ENCODE measurements around the gene ALDH1L1. TPM values are rescaled to one million over a fixed set of nuclear protein-coding genes. Genes with fewer than 3 reads are reported as not detected.

ALDH1L1 gene
- total and polyA plus RNA-seq, 2 donors (not counting 1 experiment from before 2014, with no cell fraction given) = not detected

- H3K9me3 ChIP-seq (ENCODE audit: control extremely low read depth in 1 of 3, control insufficient read depth in 2 of 3, insufficient read depth in 1 of 3, low read length in 2 of 3) = no peaks in the 10 kb centered on the region
- no peaks in the 10 kb centered on the region for H4K20me1 ChIP-seq (ENCODE audit: control insufficient read depth, insufficient read depth, low read length, poor library complexity, severe bottlenecking)
- DNase-seq (no peak), ATAC-seq (ENCODE audit: low read depth) (no peak)
- intact Hi-C loops (cut with micrococcal nuclease) = no loop called here
- ChIA-PET CTCF (no interaction called here), POLR2A (no interaction called here)
- H3K4me1 ChIP-seq (ENCODE audit: control insufficient read depth in 2 of 2, insufficient read depth in 2 of 2, low read length in 2 of 2) = no peaks in the 10 kb centered on the region
- no peaks in the 10 kb centered on the region for H3K9me3 Mint-ChIP-seq (ENCODE audit: insufficient read depth)
- H3K27ac Mint-ChIP-seq = no peak overlapping the region
- no peaks in the 10 kb centered on the region for H3K79me2 ChIP-seq (ENCODE audit: control insufficient read depth, insufficient read depth, low read length)
- no peaks in the 10 kb centered on the region for H3K27me3 ChIP-seq (replicated peaks in 1 of 4; ENCODE audit: control extremely low read depth in 1 of 4, control insufficient read depth in 3 of 4, insufficient read depth in 4 of 4, low read length in 3 of 4)
- H3K36me3 ChIP-seq (replicated peaks in 1 of 2; ENCODE audit: control extremely low read depth in 1 of 2, control insufficient read depth in 1 of 2, extremely low read depth in 1 of 2, insufficient read depth in 2 of 2, low read length in 1 of 2) = no peaks in the 10 kb centered on the region
- H3K4me1 Mint-ChIP-seq = no peaks in the 10 kb centered on the region
- H3K4me3 ChIP-seq (ENCODE audit: control extremely low read depth in 1 of 5, extremely low read depth in 1 of 5, insufficient read depth in 1 of 5, low read depth in 2 of 5, low read length in 4 of 5) = no peak overlapping the region
- H3K9ac ChIP-seq (ENCODE audit: low read length) = no peak overlapping the region
- TF ChIP-seq EZH2 (IDR thresholded peaks at IDR 0.05; ENCODE audit: borderline replicate concordance, insufficient read depth, low read depth, low read length, poor library complexity, severe bottlenecking) (no peak), CTCF (IDR thresholded peaks at IDR 0.05) (no peak)
- H3K4me2 ChIP-seq (replicated peaks; ENCODE audit: low read depth, low read length, poor library complexity, severe bottlenecking) = no peak overlapping the region
- WGBS (ENCODE audit: insufficient coverage) = 91% methylated on average over 15 of the region's 15 CpGs
- peaks cover 8% of the 10 kb centered on the region for H3K27me3 Mint-ChIP-seq
- no peak overlapping the region for H3K27ac ChIP-seq (ENCODE audit: low read length in 2 of 2)
- no peak overlapping the region for H3K4me3 Mint-ChIP-seq
- H2AFZ ChIP-seq (ENCODE audit: insufficient read depth, low read depth, low read length, poor library complexity, severe bottlenecking) = no peak overlapping the region
Measured at GRCh38 chr3:126147932-126148683, 32.3 kb downstream of the ALDH1L1 start.

DNA sequence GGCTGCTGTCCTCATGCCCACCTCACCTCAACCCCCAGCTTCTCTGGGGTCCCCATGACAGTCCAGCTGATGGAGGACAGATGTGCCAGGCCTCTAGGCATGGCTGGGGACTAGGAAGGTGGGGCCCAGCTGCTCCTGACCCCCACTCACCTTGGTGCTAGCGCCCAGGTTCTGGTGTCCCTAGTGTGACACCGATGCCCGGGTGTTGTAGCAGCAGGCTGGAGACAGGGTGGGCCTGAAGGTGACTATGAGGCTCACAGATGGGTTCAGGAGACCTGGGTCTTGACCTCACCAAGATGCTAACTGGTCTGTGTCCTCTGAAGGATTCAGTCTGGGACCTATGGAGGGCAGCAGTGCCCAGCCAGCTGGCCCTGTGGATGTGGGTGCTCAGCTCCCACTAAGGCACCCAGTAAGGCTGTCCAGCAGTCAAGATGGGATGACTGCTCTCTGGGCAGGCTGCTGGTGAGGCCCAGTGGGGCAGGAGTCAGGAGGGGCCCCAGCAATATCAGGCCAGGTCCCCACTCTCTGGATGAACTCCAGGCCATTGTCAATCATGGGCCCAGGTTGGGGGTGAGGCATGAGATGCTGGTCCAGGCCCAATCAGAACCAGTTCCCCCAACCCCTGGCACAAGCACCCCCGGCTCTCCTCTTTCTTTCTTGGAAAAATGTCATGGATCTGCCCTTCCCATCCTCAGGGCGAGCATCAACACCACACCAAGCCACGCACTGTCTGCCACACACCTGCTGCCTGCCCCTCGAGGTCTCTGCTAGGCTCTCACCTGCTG is 33.0 kb downstream of the ALDH1L1 start:
- ATAC-seq (ENCODE audit: low read depth) = no peak

More for the DNA sequence above, 33.0 kb downstream of the ALDH1L1 start:
- Histone ChIP-seq H3K4me2 (replicated peaks; ENCODE audit: low read depth, low read length, poor library complexity, severe bottlenecking) (no peak overlapping the region), H3K36me3 (replicated peaks in 1 of 2; ENCODE audit: control extremely low read depth in 1 of 2, control insufficient read depth in 1 of 2, extremely low read depth in 1 of 2, insufficient read depth in 2 of 2, low read length in 1 of 2) (no peaks in the 10 kb centered on the region), H2AFZ (ENCODE audit: insufficient read depth, low read depth, low read length, poor library complexity, severe bottlenecking) (no peak overlapping the region), H3K4me3 (ENCODE audit: control extremely low read depth in 1 of 5, extremely low read depth in 1 of 5, insufficient read depth in 1 of 5, low read depth in 2 of 5, low read length in 4 of 5) (no peak overlapping the region), H3K79me2 (ENCODE audit: control insufficient read depth, insufficient read depth, low read length) (no peaks in the 10 kb centered on the region), H3K9ac (ENCODE audit: low read length) (no peak overlapping the region), H3K27me3 (replicated peaks in 1 of 4; ENCODE audit: control extremely low read depth in 1 of 4, control insufficient read depth in 3 of 4, insufficient read depth in 4 of 4, low read length in 3 of 4) (peaks cover 0 to 2% (median 0%) of the 10 kb centered on the region in 4 experiments), H3K9me3 (ENCODE audit: control extremely low read depth in 1 of 3, control insufficient read depth in 2 of 3, insufficient read depth in 1 of 3, low read length in 2 of 3) (no peaks in the 10 kb centered on the region), H3K27ac (ENCODE audit: low read length in 2 of 2) (no peak overlapping the region), H4K20me1 (ENCODE audit: control insufficient read depth, insufficient read depth, low read length, poor library complexity, severe bottlenecking) (no peaks in the 10 kb centered on the region), H3K4me1 (ENCODE audit: control insufficient read depth in 2 of 2, insufficient read depth in 2 of 2, low read length in 2 of 2) (no peaks in the 10 kb centered on the region)
- ChIA-PET POLR2A (no interaction called here), CTCF (no interaction called here)
- DNase-seq = no peak
- Mint-ChIP-seq H3K4me3 (no peak overlapping the region), H3K4me1 (no peaks in the 10 kb centered on the region), H3K27ac (no peak overlapping the region), H3K27me3 (peaks cover 9% of the 10 kb centered on the region), H3K9me3 (ENCODE audit: insufficient read depth) (no peaks in the 10 kb centered on the region)
- intact Hi-C loops (cut with micrococcal nuclease) = no loop called here
- WGBS (ENCODE audit: insufficient coverage) = 90% methylated on average over 7 of the region's 7 CpGs
- no peak for TF ChIP-seq CTCF (IDR thresholded peaks at IDR 0.05)
- no peak for TF ChIP-seq EZH2 (IDR thresholded peaks at IDR 0.05; ENCODE audit: borderline replicate concordance, insufficient read depth, low read depth, low read length, poor library complexity, severe bottlenecking)
